SJSA1 (cell line): ENCODE data around the gene DPH2. TPM values are rescaled to one million over a fixed set of nuclear protein-coding genes. Genes with fewer than 3 reads are reported as not detected.

Experiments used
- DNase-seq, 2 experiments: peaks; one replicate each; pipeline ENCODE4 v3.0.0-alpha.2; 2015 to 2020; ENCODE audit warnings: low spot score in 2 of 2, low read depth in 1 of 2
- H3K27ac ChIP-seq: fragments of 250-450 bp; sonication (Bioruptor Pico); 2 replicates; pipeline ENCODE4 v1.5.1; 2020; ENCODE audit warnings: mild to moderate bottlenecking, moderate library complexity
- H3K27me3 ChIP-seq: fragments of 250-450 bp; sonication (Bioruptor Pico); replicated peaks from 2 replicates; pipeline ENCODE4 v1.5.1; 2020; ENCODE audit warnings: mild to moderate bottlenecking, moderate library complexity
- H3K36me3 ChIP-seq: fragments of 250-450 bp; sonication (Bioruptor Pico); 2 replicates; pipeline ENCODE4 v1.5.1; 2020; ENCODE audit warnings: mild to moderate bottlenecking
- H3K4me1 ChIP-seq: fragments of 250-450 bp; sonication (Bioruptor Pico); replicated peaks from 2 replicates; pipeline ENCODE4 v1.6.1; 2021; ENCODE audit warnings: mild to moderate bottlenecking
- H3K4me3 ChIP-seq: fragments of 250-450 bp; sonication (Bioruptor Pico); 2 replicates; pipeline ENCODE4 v1.5.1; 2020; ENCODE audit warnings: mild to moderate bottlenecking
- H3K9me3 ChIP-seq: fragments of 250-450 bp; sonication (Bioruptor Pico); replicated peaks from 2 replicates; pipeline ENCODE4 v1.5.1; 2020; ENCODE audit warnings: mild to moderate bottlenecking
- total RNA-seq: library from RNA; depleted of rRNA; stranded (reverse); fragments of >200 nt; shearing (Covaris generic); gene quantifications from 2 replicates; pipeline ENCODE4 v1.2.3, GENCODE V29; 2014

DPH2 gene
- total RNA-seq, 1 experiment from 2014 or later, result 20.3 TPM

GRCh38 chr1:43999455-43999854 lies 29.6 kb downstream of the DPH2 start:
- Histone ChIP-seq H3K9me3 (no peaks in the 10 kb centered on the region), H3K36me3 (no peaks in the 10 kb centered on the region), H3K4me1 (peaks cover 5% of the 10 kb centered on the region), H3K27ac (no peak overlapping the region), H3K27me3 (no peaks in the 10 kb centered on the region), H3K4me3 (no peak overlapping the region)
- no peak for DNase-seq

GRCh38 chr1:44000122-44000665 lies 30.4 kb downstream of the DPH2 start:
- Histone ChIP-seq H3K9me3 (no peaks in the 10 kb centered on the region), H3K27ac (no peak overlapping the region), H3K27me3 (no peaks in the 10 kb centered on the region), H3K4me1 (peaks cover 5% of the 10 kb centered on the region), H3K36me3 (no peaks in the 10 kb centered on the region), H3K4me3 (no peak overlapping the region)
- DNase-seq, result no peak

GRCh38 chr1:44002165-44002564 lies 32.4 kb downstream of the DPH2 start:
- no peaks in the 10 kb centered on the region for H3K36me3 ChIP-seq
- H3K4me3 ChIP-seq, result no peak overlapping the region
- DNase-seq, result no peak
- peaks cover 5% of the 10 kb centered on the region for H3K4me1 ChIP-seq
- H3K27ac ChIP-seq, result no peak overlapping the region
- H3K9me3 ChIP-seq, result no peaks in the 10 kb centered on the region
- H3K27me3 ChIP-seq, result no peaks in the 10 kb centered on the region

DNA sequence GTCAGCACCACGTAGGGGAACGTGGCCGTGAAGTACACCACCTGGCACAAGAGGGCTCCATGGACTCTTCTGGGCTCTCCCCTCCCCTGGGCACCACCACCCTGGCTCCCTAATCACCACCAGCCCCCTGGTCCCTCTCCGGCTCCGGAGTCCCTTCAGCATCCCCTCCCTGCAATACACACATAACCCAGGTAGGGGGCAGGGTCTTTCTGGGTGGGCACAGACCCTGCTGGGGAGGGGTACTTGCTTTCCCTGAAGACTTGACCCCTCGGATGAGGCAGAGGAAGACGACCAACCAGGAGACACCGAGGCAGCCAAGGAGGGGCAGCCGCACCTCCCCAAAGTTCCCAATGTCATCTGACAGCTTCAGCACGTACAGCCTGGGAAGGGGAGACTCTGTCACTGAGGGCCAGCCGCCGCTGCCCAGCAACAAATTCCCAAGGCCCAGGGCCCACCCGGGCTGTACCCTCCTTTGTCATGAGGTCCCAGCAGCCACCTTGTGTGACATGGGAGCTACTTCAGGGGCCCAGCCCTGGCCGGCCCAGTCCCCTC lies 32.9 kb downstream of the DPH2 start:
- DNase-seq, result no peak
- Histone ChIP-seq H3K4me1 (peaks cover 5% of the 10 kb centered on the region), H3K27me3 (no peaks in the 10 kb centered on the region), H3K27ac (no peak overlapping the region), H3K4me3 (no peak overlapping the region), H3K9me3 (no peaks in the 10 kb centered on the region), H3K36me3 (no peaks in the 10 kb centered on the region)

- Histone ChIP-seq H3K4me3 (no peak overlapping the region), H3K27me3 (no peaks in the 10 kb centered on the region), H3K27ac (no peak overlapping the region), H3K36me3 (no peaks in the 10 kb centered on the region), H3K4me1 (no peaks in the 10 kb centered on the region), H3K9me3 (no peaks in the 10 kb centered on the region)
- DNase-seq, result no peak
Measured at GRCh38 chr1:44008259-44008658, 38.4 kb downstream of the DPH2 start.

DNA sequence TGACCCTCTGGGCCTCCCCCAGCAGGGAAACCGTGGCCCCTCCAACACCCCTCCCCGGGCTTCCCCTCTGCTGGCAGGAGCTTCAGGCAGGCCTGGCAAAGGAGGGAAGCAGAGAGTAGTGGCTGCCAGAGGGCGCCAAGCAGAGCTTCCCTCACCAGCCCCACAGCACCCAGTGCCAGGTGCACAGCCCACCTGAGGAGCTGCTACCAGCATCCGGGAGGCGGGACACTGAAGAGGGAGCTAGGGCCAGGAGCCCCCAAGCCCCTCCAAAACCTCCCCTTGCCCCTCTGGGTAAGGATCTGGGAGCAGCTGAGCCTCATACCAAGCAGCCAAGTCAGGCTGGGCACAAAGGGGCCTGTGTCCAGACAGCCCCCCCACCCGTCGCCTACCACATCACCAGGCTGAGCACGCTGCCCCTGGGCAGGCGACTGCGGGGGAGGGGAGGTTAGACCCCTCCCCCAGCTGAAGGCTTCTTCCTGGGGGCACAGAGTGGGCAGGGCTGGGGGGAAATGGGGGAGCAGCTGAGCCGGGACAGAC lies 41.2 kb downstream of the DPH2 start:
- Histone ChIP-seq H3K36me3 (no peaks in the 10 kb centered on the region), H3K4me3 (no peak overlapping the region), H3K27ac (no peak overlapping the region), H3K9me3 (no peaks in the 10 kb centered on the region), H3K27me3 (no peaks in the 10 kb centered on the region), H3K4me1 (no peaks in the 10 kb centered on the region)
- no peak for DNase-seq

DNA sequence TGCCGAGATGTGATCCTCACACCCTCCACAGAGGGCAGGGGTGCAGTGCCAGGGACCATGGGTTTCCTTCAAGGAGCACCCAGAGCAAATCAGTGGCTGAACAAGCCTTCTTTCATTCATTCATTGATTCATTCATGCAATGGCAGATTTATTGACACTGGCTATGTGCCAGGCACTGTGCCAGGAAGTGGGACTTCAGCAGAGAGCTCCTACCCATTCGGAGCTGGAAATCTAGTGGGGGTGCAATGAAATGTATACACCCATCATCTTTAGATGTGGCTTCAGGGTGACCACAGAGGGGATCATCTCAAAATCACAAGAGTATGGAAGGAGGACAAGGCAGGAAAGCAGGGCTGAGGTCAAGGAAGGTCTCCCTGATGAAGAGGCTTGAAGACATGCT lies 42.6 kb downstream of the DPH2 start:
- H3K9me3 ChIP-seq, result no peaks in the 10 kb centered on the region
- no peak for DNase-seq
- no peak overlapping the region for H3K27ac ChIP-seq
- H3K36me3 ChIP-seq, result no peaks in the 10 kb centered on the region
- H3K4me3 ChIP-seq, result no peak overlapping the region
- H3K4me1 ChIP-seq, result no peaks in the 10 kb centered on the region
- H3K27me3 ChIP-seq, result no peaks in the 10 kb centered on the region

- Histone ChIP-seq H3K27ac (no peak overlapping the region), H3K9me3 (no peaks in the 10 kb centered on the region), H3K4me1 (no peaks in the 10 kb centered on the region), H3K27me3 (no peaks in the 10 kb centered on the region), H3K4me3 (no peak overlapping the region), H3K36me3 (no peaks in the 10 kb centered on the region)
- no peak for DNase-seq
Measured at GRCh38 chr1:44012941-44013609, 43.3 kb downstream of the DPH2 start.

DNA sequence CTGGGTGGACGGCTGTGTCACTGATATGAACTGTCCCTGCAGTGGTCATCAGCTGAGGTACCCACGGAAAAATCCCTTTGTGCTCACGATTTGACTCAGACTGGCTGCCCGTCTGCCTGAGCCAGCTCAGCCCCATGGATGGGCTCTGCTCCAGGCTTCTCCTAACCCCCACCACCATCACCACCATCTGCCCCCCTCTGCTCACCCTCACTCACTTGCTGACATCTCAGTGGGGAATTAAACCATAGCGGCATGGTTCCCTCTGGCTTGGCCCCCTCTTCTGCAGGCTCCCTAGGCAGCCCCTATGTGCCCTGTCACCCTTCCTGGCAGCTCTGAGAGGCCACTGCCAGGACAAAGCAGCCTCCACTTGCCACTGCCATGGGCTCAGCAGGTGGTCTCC lies 44.1 kb downstream of the DPH2 start:
- H3K9me3 ChIP-seq, result no peaks in the 10 kb centered on the region
- no peak for DNase-seq
- no peak overlapping the region for H3K4me3 ChIP-seq
- H3K36me3 ChIP-seq, result no peaks in the 10 kb centered on the region
- no peaks in the 10 kb centered on the region for H3K27me3 ChIP-seq
- H3K4me1 ChIP-seq, result no peaks in the 10 kb centered on the region
- H3K27ac ChIP-seq, result no peak overlapping the region

DNA sequence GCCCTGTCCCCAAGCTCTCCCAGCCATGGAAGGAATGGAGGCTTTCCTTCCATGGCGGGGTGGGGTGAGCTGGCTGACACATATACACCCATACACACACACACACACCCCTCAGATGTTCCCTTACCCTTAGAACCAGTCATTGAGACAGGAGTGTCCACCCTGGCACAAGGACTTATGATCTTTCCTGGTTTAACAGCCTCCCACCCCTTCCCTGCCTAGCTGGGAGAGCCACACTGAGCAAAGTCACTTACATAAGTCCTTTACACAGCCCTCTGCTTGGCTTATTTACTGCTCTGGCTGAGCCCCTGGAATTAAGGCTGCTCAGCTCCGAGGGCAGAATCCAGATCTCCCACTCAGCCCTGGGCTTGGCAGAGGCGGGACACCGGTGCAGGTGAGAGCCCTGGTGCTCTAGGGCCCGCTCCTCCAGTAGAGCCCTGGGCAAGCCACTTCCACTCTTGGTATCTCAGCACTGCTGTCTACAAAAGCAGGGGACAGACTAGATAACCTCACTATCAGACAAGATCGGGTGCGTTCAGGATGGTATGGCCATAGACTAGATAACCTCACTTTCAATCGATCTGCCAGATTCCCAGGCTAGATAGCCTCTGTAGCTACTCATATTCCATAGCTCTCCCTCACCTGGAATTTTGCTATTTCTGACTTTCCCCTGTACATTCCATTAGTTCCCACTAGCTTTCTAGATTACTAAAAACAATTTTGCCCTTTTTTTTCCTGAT lies 44.7 kb downstream of the DPH2 start:
- Histone ChIP-seq H3K4me3 (no peak overlapping the region), H3K9me3 (no peaks in the 10 kb centered on the region), H3K27me3 (no peaks in the 10 kb centered on the region), H3K36me3 (no peaks in the 10 kb centered on the region), H3K4me1 (no peaks in the 10 kb centered on the region), H3K27ac (no peak overlapping the region)
- DNase-seq, result no peak

DNA sequence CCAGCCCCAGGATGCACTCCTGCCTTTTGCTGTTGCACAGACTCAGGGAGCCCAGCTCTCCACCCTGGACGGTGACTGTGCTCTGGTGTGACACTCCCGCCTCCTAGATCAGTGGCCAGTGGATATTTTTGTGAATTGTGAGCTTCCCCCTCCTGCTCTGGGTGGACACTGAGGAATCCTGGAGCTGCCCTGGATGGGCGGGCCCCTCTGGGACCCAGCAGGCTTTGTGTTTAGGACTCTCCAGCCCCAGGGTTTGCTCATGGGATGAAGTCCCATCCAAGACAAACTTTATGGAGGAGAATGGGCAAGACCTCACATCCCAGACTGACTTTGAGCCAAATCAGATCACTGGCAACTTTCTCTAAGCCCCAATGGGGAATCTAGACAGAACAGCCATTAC lies 45.4 kb downstream of the DPH2 start:
- DNase-seq, result no peak
- no peak overlapping the region for H3K4me3 ChIP-seq
- no peaks in the 10 kb centered on the region for H3K27me3 ChIP-seq
- H3K36me3 ChIP-seq, result no peaks in the 10 kb centered on the region
- no peaks in the 10 kb centered on the region for H3K4me1 ChIP-seq
- no peaks in the 10 kb centered on the region for H3K9me3 ChIP-seq
- no peak overlapping the region for H3K27ac ChIP-seq

DNA sequence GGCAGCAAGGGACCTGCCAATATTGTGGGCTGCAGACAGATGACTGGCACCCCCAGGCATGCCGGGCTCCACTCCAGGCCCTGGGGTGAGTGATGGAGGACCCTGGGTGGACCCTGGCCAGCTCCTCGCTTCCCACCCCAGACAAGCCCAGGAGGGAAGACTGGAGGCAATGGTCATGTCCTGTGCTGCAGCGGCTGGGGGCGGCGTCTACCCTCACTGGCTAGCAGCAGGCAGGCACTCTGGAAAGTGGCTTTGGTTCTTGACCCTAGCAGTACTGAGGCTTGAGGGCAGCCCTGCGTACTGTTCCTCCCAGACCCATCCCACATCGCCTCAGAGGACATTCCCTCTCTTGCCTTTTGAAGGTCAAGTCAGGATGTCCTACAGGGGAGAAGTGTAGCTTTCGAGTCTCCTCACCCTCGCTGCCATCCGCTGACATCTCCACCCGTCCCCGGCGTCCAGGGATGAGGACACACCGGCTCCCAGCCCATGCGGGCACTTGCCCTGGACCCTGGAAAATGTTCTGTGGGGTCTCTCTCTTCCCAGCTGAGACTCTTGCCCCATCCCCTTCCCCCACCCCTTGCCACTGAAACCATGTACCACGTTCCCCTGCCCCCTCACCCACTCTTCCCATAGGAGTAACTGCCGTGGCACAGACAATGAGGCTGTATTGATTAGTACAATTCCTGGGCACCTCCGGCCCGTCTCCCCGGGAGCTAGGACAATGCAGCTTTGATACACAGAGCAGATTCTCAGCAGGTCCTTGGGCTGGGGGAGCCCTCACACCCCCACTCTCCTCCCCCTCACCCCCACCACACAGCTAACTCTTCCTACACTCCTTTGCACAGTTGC lies 46.5 kb downstream of the DPH2 start:
- no peaks in the 10 kb centered on the region for H3K9me3 ChIP-seq
- no peaks in the 10 kb centered on the region for H3K4me1 ChIP-seq
- H3K4me3 ChIP-seq, result no peak overlapping the region
- no peaks in the 10 kb centered on the region for H3K36me3 ChIP-seq
- no peaks in the 10 kb centered on the region for H3K27me3 ChIP-seq
- no peak for DNase-seq
- H3K27ac ChIP-seq, result no peak overlapping the region

DNA sequence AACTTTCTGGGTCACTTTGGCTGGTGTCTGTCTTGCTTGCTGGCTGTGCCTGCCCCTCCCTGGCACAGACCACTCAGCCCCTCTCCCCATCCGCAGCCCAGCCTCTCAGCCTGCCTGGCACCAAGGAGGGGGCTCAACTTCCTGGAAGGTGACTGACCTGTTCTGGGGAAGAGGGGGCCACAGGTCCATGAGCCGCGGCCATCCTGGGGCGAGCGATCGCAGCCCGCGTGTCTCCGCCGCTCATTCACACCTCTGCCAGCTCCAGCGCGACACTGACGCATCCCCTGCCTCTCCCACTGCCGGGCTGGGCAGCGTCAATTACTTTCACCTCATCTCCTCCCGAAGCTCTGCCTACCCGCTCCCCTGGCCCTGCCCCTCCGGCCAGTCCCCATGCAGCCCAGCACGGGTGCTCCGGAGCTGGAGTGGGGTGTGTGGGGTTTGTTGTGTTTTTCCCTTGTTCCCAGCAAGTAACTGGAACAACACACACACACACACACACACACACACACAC lies 47.1 kb downstream of the DPH2 start:
- Histone ChIP-seq H3K36me3 (no peaks in the 10 kb centered on the region), H3K4me1 (no peaks in the 10 kb centered on the region), H3K27ac (no peak overlapping the region), H3K27me3 (no peaks in the 10 kb centered on the region), H3K4me3 (no peak overlapping the region), H3K9me3 (no peaks in the 10 kb centered on the region)
- DNase-seq, result no peak
